BE2C (cell line): ENCODE measurements around the gene TTLL10.

ENCODE experiments used
- DNase-seq: peaks from one replicate; pipeline ENCODE4 v3.0.0-alpha.2; 2020
- H3K27me3 ChIP-seq: fragments of 250-450 bp; sonication (Bioruptor Pico); 2 replicates; pipeline ENCODE4 v1.5.1; 2020; ENCODE audit warnings: mild to moderate bottlenecking
- H3K36me3 ChIP-seq: fragments of 250-450 bp; sonication (Bioruptor Pico); 2 replicates; pipeline ENCODE4 v1.5.1; 2020; ENCODE audit warnings: mild to moderate bottlenecking
- H3K4me1 ChIP-seq: fragments of 250-450 bp; sonication (Bioruptor Pico); 2 replicates; pipeline ENCODE4 v1.5.1; 2020
- H3K4me3 ChIP-seq: 2 replicates; pipeline ENCODE4 v1.5.1; 2011; ENCODE audit warnings: low read depth, low read length
- H3K9me3 ChIP-seq: fragments of 250-450 bp; sonication (Bioruptor Pico); 2 replicates; pipeline ENCODE4 v1.5.1; 2020
- CTCF ChIP-seq: IDR thresholded peaks from 2 replicates; pipeline ENCODE4 v1.5.1; 2012; ENCODE audit warnings: mild to moderate bottlenecking, low read depth, low read length

Gene TTLL10

GRCh38 chr1:1197551-1198422, 24.1 kb downstream of the TTLL10 start:
- H3K9me3 ChIP-seq = no peaks in the 10 kb centered on the region
- DNase-seq = peak; percentile 12
- no peak for TF ChIP-seq CTCF
- no peak overlapping the region for H3K4me3 ChIP-seq
- H3K27me3 ChIP-seq = peaks cover 27% of the 10 kb centered on the region
- no peaks in the 10 kb centered on the region for H3K4me1 ChIP-seq
- H3K36me3 ChIP-seq = no peaks in the 10 kb centered on the region

GRCh38 chr1:1198423-1199140, 24.9 kb downstream of the TTLL10 start:
- Histone ChIP-seq H3K4me3 (no peak overlapping the region), H3K27me3 (peaks cover 24% of the 10 kb centered on the region), H3K4me1 (no peaks in the 10 kb centered on the region), H3K9me3 (no peaks in the 10 kb centered on the region), H3K36me3 (no peaks in the 10 kb centered on the region)
- DNase-seq = peak; percentile 11
- TF ChIP-seq CTCF = no peak

- peak; percentile 12 for DNase-seq
- H3K36me3 ChIP-seq = no peaks in the 10 kb centered on the region
- no peak overlapping the region for H3K4me3 ChIP-seq
- H3K9me3 ChIP-seq = no peaks in the 10 kb centered on the region
- no peaks in the 10 kb centered on the region for H3K4me1 ChIP-seq
- no peak for TF ChIP-seq CTCF
- H3K27me3 ChIP-seq = peaks cover 21% of the 10 kb centered on the region
Measured at GRCh38 chr1:1199141-1199960, 25.7 kb downstream of the TTLL10 start.

GRCh38 chr1:1199961-1200875, 26.5 kb downstream of the TTLL10 start:
- H3K27me3 ChIP-seq = peaks cover 21% of the 10 kb centered on the region
- H3K9me3 ChIP-seq = no peaks in the 10 kb centered on the region
- DNase-seq = peak; percentile 8
- H3K4me3 ChIP-seq = no peak overlapping the region
- no peaks in the 10 kb centered on the region for H3K36me3 ChIP-seq
- no peak for TF ChIP-seq CTCF
- H3K4me1 ChIP-seq = no peaks in the 10 kb centered on the region
